Esophagus muscularis mucosa (tissue), 4 donors: ENCODE measurements around the gene RAB3A.

ENCODE experiments used
- CTCF ChIP-seq, 3 experiments: fragments of 200-600 bp in 2 of 3; fragments of 450-650 bp in 1 of 3; sonication (generic) in 2 of 3; IDR thresholded peaks; one replicate each; pipeline ENCODE4 v1.5.1; 2017 to 2019; ENCODE audit warnings: antibody characterized with exemption in 3 of 3, mild to moderate bottlenecking in 2 of 3, moderate library complexity in 1 of 3
- EP300 ChIP-seq: sonication (generic); formaldehyde crosslinking; IDR thresholded peaks from one replicate; pipeline ENCODE4 v1.6.1; 2017; ENCODE audit warnings: antibody characterized with exemption
- POLR2A ChIP-seq: fragments of 450-650 bp; IDR thresholded peaks from one replicate; pipeline ENCODE4 v1.6.1; 2017; ENCODE audit warnings: antibody characterized with exemption, moderate library complexity, mild to moderate bottlenecking, low read depth
- POLR2AphosphoS5 ChIP-seq, 2 donors: sonication (generic); formaldehyde crosslinking; IDR thresholded peaks; one replicate each; pipeline ENCODE4 v1.6.1; 2017; ENCODE audit warnings: antibody characterized with exemption in 2 of 2

DNA sequence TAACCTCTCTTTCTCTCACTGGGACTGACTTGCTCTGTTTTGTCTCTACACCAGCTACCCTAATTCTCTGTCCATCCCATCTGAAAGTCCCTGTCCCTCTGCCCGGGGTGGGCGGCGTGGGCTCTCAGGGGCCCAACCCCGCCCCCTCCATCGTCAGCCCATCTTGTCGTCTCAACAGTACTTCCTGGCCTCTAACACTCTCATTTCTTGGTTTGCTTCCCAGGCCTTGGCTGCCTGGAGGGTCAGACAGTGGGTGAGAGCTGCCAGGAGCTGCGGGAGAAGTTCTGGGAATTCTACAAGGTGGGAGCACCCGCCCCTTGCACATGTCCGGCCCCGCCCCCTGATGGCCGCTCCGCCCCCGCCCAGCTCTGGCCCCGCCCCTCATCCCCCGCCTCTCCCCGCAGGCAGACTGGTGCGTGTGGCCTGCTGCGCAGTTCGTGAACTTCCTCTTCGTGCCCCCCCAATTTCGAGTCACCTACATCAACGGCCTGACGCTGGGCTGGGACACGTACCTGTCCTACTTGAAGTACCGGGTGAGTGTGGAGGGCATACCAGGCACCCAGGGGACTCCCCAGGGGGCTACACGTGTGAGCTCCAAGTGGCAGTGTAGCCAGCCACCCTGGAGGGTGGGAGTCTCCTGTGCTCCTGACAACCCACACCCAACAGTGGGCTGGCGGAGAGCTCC lies 9.1 kb downstream of the RAB3A start:
- TF ChIP-seq CTCF (IDR thresholded peaks at IDR 0.05) (no peak), POLR2AphosphoS5 (IDR thresholded peaks at IDR 0.05) (peak; percentile 50 to 54), EP300 (no peak), POLR2A (no peak)
